KBM-7 (cell line): ENCODE measurements around the gene BLOC1S1.
A peak's percentile ranks its signal among the peaks of the same experiment; 100 is the strongest.

Experiments used
- DNase-seq: peaks from one replicate; pipeline ENCODE4 v3.0.0-alpha.2; 2015
- in situ Hi-C: fragments of 300-500 bp; cut with MboI; formaldehyde crosslinking; loops from 2 replicates; pipeline ENCODE4 v1.14.3; 2020; ENCODE audit warnings: low sequenced_read_pairs, low pct_unique_long_range_greater_than_20kb, mixed read lengths

Gene BLOC1S1

DNA sequence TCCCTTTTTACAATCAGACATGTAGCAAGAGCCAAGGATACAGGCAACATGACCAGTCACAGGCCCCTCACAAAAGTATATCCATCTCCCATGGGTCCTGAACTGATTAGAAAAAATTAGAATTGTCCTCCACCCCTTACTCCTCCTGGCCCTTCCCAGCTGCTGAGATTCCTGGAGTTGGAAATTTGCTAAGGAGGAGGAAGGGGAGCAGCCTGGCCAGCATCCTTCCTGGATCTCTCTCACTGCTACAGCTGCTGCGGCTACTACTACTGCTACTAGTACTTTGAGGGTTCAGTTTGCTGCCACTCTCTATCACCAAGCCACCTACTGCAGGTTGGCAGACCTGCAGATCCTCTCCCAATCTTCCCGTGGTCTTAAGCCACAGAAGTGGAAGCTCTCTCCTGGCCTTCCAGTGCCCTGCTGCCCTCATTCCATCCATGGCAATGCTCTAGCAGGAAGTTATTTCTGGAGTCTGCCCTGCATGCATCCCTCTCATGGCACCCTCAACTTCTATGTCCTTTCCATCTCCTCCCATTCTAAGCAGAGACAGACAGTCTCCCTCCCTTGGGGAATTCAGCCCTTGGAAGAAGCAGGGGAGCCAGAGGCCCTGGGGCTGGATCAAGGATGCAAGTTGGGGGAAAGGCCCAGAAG lies 9.2 kb upstream of the BLOC1S1 start:
- in situ Hi-C loops, result no loop called here
- no peak for DNase-seq

DNA sequence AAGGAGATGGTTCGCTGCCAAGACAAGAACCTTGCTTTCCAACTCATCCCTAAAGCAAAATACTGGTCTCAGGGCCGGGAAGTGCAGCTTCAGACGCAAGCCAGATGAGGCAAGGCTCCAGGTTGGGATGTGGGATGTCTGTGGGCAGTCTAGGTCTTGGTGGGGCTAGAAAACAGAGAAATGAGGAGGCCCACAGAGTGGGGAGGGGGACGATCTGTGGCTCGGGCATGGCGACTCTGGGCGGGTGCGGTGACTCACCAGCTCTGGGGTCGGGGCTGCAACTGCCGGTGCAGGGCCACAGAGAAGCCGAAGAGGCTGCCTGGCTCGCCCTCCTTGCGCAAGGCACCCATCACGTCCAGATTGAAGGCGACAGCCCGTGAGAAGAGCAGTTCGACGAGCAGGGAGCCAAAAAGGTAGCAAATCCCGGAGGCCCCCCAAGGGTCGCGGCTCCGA lies 8.6 kb upstream of the BLOC1S1 start:
- no peak for DNase-seq
- in situ Hi-C loops, result no loop called here

DNA sequence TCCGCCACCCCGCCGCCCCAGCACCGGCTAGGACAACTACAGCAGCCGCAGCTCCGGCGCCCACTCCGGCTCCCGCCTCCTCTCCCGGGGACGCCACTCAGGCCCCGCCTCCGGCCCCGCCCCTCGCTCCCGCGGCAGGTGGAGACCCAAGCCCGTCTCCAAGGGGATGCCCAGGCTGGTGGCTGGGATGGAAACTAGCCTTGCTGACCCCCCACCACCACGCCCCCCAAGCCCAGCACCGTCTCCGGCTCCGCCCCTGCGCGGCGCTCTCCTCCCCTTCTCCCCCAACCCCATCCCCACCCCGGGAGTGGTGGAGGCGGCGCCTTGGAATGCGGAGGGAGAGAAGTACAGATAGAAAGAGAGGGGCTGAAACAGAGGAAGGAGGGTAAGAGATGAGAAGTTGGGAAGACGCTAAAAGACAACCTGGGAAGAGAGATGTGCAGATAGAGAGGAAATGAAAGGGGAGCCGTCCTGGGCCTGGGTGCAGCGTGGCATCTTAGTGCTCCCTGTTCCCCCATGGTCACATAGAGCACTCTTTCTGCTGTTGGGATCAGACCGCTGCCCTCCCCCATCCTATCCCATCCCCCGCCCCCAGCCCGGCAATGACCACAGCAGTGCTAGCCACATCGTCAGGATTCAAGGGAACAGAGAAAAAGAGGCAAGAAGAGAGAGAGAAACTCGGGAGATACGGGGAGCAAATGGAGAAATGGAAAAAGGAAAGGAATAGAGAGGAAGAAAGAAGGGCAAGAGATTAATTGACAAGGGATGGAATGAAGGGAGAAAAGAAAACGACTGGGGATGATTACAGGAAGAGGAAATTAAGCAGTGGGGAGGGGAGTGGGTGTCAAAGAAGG lies 7.8 kb upstream of the BLOC1S1 start, which contains the start of gene ITGA7:
ITGA7 (minus strand) TSS at position 64 of the 854 bp plus-strand sequence. CDS start 222 bp downstream, outside the sequence.
- DNase-seq, result peak; percentile 34
- in situ Hi-C loops, result no loop called here

DNA sequence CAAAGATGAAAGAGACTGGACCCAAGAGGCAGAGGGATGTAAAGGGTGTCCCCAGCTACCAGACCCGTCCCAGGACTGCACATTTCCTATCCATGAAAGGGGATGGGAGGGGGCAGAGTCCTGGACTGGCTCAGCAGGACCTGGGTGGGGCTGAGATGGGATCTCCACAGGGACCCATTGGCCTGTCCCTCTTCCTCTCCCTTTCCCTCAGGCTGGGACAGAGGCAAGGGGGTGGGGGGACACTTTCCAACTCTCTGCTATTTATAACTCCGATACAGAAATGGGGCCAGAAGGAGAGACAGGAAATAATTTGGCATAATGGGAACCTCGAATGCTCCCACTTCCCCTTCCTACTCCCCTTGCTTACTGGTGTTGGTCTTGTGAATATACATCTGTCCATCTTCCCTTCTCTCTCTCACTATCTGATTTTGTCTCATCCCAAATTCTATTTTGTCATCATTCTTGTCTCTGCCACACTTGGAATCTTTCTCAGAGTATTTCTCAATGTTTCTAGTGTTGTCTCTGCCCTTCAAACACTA lies 7.1 kb upstream of the BLOC1S1 start:
- in situ Hi-C loops, result no loop called here
- peak; percentile 51 for DNase-seq

DNA sequence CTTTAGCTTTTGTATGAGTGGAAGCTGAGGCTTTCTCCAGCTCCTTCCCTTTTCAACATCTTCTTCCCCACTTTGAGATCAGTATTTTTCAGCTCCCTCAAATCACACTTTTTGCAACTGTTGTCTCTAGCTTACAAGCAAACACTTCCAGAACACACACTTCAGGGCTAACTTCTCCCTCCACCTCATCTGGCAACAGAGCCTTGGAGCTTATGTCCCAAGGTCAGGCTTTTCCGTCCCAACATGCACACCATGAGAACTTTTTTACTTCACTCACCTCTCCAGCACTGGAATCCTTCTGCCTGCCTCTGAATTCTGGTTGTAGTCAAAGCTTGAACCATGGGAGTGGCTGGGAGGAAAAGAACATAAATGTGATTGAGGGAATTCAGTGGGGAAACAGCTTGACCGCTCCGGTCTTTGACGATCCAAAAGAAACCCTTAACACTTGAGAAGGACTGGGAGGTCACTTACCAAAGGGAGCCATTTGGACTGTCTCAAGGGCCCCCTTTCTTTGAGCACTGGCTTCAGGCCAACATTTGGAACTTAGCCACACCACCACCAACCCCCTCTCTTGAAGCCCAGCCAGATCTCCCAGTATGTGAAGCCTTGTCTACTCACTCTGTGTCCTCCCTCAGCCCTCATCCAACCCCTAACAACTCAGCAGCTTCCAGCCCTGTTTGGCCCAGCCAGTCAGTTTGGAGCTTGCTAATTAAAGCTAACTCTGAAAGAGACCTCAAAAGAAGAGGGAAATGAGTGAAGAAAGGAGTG lies 3.9 kb upstream of the BLOC1S1 start:
- no peak for DNase-seq
- in situ Hi-C loops, result no loop called here

DNA sequence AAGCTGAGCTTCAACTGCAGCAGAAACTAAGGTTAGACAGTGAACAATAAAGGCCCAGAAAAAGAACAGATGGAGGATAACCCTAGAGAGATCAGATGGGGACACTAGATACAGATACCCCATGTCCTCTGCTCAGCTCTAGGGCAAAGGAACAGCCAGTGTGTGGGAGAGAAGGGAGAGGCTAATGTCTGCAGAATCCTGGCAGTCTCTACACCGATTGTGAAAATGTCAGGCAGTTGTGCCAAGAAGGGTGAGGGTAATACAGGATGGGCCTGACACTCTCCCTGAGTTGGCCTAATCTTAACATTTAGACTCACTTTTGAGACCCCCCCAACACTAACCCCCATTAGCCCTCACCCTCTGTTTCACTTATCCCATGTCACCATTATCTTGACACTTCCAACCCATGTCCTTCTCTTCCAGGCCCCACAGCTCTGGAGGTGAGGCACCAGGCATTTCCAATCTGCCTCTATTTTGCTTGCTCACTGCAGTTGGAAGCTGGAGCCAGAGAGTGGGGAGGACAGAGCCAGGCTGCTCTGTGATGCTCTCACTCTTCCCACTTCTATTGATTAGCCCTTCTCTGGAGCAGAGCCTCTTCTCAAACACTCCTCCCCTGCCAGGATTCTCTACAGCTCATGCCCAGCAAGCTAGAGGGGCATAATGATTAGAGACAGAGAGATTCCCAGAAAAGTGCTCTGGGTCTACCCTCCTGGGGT lies 3.0 kb upstream of the BLOC1S1 start:
- no peak for DNase-seq
- in situ Hi-C loops, result no loop called here

DNA sequence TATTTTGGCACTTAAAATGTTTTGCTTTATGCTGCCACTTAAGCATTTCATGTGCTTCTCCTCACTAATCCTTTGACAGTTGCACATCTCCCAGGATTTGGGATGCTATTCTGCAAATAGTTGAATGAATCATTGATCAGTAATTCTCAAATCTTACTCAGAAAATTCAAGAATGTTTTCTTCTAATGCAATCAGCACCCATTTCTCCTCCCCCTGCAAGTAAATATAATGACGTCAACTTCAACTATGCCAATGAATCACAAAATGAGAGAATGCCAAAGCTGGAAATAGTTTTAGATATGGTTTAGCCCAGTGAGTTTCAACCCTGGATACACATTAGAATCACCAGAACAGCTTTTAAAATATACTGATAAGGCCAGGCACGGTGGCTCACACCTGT lies 2.1 kb upstream of the BLOC1S1 start:
- in situ Hi-C loops, result no loop called here
- DNase-seq, result no peak

DNA sequence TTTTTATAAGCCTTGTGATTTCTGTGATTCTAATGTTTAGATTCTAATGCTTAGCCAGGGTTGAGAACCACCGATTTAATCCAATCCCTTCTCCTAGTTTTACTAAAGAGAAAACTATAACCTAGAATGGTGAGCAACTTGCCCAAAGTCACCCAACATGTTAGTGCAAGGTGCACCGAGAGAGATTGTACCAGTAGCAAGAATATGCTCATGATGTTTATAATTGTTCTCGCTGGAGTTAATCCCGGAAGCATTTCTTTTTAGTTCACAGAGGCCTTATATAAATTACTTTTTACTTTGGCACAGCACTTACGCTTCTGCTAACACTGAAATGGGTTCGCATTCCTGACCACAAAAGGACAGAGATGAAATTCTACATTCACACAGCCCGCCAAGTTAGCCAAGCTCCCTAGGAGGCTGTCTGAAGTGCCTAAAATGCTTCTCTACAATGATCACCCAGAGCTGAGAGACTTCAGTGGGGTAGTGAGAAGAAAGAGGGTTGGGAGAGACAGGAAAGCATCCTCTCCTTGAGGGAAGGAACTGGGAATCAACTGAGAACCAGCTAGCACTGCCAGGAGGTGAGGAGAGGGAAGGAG lies 579 bp upstream of the BLOC1S1 start:
- in situ Hi-C loops, result no loop called here
- DNase-seq, result no peak

DNA sequence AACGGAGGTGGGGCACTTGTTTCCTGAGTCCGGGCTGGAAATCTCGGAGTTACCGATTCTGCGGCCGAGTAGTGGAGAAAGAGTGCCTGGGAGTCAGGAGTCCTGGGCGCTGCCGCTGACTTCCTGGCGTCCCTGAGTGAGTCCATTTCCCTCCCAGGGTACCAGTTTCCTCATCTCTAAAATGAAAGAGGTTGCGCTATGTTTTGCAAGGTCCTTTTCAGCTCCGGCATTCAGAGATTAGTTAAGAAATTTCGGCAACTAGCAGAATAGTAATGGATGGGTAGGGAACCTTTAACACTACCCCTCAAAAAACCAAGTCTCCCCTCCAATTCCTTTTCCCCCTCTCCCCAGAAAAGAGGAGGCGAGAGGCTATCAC lies 724 bp downstream of the BLOC1S1 start:
- in situ Hi-C loops, result no loop called here
- no peak for DNase-seq

DNA sequence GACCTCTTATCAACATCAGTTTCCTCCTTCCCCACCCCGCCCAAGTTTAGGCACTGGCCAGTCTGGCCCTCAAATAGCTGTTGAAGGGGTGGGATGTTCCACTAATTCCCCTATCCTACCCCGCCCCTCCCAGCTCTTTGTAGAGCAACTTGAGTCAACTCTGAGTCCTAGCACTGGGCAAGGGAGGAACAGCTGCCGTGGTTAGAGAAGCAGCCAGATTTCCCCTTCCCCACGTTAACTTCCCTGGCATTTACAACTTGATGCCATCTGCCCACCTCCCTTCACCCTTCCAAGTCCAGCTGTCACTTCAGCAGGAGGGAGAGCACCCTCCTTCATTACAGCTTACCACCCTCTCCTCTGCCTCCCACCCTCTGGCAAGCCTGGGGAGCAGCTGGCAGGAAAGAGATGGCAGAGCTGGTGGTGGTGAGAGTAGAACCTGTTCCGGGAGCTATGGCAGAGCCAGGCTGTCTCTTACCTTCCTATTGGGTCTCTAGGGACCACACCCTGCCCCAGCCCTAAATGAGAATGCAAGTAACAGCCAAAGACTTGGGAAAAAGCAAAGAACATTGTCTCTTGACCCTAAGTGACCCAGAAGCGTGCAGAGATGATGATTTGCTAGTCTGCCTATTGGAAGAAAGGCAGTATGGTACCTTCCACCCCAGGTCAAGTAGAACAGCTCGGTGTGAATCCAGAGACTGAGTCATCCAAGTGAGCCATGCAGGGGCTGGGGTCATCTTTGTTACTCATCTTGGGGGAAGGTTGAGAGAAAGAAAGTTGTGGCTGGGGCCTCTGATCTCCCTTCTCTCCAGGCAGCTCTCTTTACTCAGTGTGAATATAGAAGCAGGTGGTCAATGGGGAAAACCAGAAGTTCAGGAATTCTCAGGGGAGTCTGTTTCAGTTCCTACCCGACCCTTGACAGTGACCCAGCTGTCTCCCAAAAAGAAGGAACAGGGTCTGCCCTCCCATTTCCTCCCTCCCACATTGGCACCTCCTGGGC lies 1.5 kb downstream of the BLOC1S1 start:
- DNase-seq, result no peak
- in situ Hi-C loops, result no loop called here

DNA sequence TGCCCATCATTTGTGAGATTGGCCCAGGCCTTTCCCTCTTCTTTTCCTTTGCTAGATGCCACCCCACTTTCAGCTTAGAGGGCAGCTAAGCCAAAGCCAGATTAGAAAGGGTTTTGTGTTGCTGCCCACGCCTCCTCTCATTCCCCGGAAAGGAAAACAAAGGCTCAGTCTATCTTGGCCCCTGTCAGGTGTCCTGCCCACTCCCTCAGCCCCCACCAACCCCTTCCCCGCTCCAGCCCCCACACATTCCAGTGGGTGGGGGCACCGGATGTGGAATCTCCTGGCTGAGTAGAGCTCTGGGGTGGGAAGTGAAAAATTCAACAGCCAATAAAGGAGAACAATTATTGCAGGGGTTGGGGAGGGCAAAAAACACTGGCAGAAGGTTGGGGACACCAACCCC lies 2.2 kb downstream of the BLOC1S1 start:
- DNase-seq, result no peak

DNA sequence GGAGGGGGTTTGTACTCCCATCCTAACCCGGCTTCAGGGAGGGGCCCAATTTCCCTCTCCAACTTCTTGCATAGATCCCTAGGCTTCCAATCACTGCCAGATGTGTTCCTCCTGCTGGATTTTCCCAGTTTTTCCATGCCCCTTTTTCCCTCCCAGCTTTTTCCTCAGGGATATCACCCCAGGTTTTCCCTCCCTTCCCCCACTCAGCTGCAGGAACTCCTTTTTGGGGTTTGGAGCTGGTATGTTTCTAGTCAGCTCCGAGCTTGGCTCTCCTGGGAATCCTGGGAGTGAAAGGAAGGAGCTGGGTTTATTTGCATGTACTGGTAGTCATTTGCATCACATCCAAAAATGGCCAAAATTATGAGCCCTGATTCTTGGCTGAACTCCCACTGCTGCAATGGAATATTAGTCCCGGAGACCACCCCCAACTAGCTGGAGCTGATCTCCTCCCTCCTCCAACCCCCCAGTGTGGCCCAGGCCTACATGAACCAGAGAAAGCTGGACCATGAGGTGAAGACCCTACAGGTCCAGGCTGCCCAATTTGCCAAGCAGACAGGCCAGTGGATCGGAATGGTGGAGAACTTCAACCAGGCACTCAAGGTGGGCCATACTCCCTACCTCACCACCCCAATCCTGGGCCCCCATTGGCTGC lies 2.9 kb downstream of the BLOC1S1 start:
- in situ Hi-C loops, result no loop called here
- no peak for DNase-seq

More for the DNA sequence above, 2.2 kb downstream of the BLOC1S1 start:
- in situ Hi-C loops, result no loop called here

DNA sequence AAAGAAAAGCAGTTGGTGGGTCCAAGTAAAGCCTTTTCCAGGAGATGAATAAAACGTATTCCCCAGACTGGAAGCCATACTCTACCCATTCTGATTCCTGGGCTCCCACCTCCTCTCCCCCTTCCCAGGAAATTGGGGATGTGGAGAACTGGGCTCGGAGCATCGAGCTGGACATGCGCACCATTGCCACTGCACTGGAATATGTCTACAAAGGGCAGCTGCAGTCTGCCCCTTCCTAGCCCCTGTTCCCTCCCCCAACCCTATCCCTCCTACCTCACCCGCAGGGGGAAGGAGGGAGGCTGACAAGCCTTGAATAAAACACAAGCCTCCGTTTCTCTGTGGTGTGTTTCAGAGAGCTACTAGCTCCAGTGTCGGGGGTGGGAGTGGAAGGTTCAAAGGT lies 3.5 kb downstream of the BLOC1S1 start:
- in situ Hi-C loops, result no loop called here

DNA sequence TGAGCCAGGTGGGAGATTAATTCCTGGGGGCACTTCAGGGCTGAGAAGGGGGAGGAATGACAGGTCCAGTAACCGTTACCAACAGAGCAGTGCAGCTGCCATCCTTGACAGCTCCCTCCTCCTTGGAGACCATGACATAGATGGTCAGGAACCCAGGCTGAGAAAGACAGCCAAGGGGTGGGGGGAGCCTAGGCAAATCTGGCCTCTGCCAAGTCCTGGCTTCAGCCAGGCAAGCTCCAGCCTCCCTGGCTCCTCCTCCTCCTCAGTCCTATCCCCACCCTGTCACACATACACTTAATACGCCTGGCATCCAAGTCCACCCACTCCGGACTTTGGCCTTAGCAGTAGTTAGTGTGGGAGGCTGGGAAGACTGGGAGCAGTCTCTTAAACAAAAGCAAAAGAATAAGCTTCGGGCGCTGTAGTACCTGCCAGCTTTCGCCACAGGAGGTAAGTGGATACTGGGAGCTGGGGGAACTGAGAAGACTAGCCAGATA lies 4.3 kb downstream of the BLOC1S1 start, which contains the start of gene RDH5:
RDH5 (plus strand) TSS at position 323 of the 494 bp plus-strand sequence. CDS start 792 bp downstream, outside the sequence.
- in situ Hi-C loops, result no loop called here
- DNase-seq, result no peak

More for the DNA sequence above, 3.5 kb downstream of the BLOC1S1 start:
- DNase-seq, result no peak

DNA sequence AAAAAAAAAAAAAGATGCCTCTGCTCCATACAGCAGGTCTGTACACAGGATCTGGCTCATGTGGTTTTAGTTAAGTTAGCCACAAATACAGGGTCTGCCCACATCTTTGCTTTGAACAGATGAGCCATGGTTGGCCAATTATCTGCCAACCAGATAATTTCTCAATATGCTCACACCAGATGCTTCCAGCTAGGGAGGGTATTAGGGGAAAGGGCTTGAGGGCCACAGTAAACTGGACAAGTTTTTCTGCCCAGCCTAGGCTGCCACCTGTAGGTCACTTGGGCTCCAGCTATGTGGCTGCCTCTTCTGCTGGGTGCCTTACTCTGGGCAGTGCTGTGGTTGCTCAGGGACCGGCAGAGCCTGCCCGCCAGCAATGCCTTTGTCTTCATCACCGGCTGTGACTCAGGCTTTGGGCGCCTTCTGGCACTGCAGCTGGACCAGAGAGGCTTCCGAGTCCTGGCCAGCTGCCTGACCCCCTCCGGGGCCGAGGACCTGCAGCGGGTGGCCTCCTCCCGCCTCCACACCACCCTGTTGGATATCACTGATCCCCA lies 5.1 kb downstream of the BLOC1S1 start:
- peak; percentile 55 for DNase-seq
- in situ Hi-C loops, result no loop called here

DNA sequence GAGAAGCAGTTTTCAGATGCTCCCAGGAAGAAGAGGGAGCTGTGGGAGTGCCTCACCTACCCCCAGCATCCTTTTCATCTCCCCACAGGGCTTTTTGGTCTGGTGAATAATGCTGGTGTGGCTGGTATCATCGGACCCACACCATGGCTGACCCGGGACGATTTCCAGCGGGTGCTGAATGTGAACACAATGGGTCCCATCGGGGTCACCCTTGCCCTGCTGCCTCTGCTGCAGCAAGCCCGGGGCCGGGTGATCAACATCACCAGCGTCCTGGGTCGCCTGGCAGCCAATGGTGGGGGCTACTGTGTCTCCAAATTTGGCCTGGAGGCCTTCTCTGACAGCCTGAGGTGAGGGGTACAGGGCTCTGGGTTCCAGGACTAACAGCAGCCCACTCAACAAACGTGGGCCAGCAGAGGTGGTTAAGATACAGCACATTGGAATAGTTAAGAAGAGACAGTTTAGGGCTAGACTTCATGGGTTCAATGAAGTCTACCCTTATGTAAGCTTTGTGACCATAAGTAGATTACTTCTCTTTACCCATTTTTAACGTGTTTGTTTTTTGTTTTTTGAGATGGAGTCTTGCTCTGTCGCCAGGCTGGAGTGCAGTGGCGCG lies 5.9 kb downstream of the BLOC1S1 start:
- in situ Hi-C loops, result no loop called here
- no peak for DNase-seq
